Rectal smooth muscle tissue (tissue), 1 donor: ENCODE measurements around the gene TRAFD1.

Source experiments
- H3K27ac ChIP-seq: one replicate; pipeline ENCODE4 v1.7.0; 2013; ENCODE audit warnings: low read depth, low read length, inconsistent platforms
- H3K27me3 ChIP-seq: one replicate; pipeline ENCODE4 v1.7.0; 2013; ENCODE audit warnings: low read length; ENCODE audit not compliant: control insufficient read depth, insufficient read depth
- H3K36me3 ChIP-seq: one replicate; pipeline ENCODE4 v1.7.0; 2013; ENCODE audit warnings: low read length; ENCODE audit not compliant: control insufficient read depth, insufficient read depth
- H3K4me1 ChIP-seq: one replicate; pipeline ENCODE4 v1.7.0; 2013; ENCODE audit warnings: low read length; ENCODE audit not compliant: control insufficient read depth, insufficient read depth
- H3K4me3 ChIP-seq: one replicate; pipeline ENCODE4 v1.7.0; 2013; ENCODE audit warnings: low read length
- H3K9ac ChIP-seq: one replicate; pipeline ENCODE4 v1.7.0; 2013; ENCODE audit warnings: low read length

Gene TRAFD1

DNA sequence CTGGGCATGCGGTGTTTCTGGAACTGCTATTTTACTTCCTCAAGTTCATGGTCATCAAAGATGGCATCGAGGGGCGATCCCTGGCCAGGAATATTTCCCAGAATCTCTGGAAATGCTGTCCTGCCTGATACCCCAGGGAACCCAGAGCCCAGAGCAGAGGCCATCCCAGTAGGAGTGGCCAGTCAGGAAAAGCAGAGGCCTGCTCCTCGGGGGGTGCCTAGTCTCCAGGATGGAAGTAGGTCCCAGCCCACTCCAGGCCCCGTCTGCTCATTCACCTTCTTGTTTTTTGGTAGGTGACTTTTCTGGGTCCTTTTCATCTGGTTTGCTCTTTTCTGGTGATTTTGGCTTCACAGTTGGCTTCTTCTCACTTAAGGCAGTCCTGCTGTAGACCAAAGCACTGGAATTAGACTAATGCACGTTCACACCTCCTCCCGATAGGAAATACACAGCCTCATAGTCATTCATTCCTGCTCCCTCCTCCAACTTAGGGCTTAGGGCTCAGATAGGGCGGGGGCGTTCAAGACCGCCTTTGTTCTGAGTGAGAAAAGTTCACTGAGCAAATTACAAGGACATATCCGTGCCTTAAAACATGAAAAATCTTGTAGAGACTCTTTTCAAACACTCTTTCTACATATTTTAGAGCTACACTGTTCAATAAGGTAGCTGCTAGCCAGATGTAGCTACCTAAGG is 51.1 kb downstream of the TRAFD1 start:
- H3K4me1 ChIP-seq, result no peaks in the 10 kb centered on the region
- peaks cover 44% of the 10 kb centered on the region for H3K36me3 ChIP-seq
- no peak overlapping the region for H3K4me3 ChIP-seq
- H3K9ac ChIP-seq, result no peak overlapping the region
- no peaks in the 10 kb centered on the region for H3K27me3 ChIP-seq
- no peak overlapping the region for H3K27ac ChIP-seq

DNA sequence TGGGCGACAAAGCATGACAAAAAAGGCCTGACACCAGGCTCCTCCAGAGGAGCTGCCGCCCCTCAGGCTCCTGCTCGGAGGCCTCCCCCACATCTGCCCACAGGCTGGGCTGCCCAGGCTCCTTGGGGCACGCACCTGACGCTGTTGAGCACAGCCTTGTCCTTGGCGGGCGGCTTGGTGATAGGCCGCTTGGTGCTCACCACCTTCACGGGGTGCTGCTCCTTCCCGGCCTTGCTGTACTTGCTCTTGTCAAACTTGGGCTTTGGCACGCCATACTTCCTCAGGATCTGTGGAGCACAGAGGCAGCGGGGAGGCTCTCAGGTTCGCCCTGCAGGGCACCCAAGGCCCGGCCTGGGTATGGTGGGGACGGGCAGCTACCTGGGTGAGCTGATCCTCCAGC is 53.4 kb downstream of the TRAFD1 start:
- Histone ChIP-seq H3K27me3 (no peaks in the 10 kb centered on the region), H3K4me3 (no peak overlapping the region), H3K27ac (no peak overlapping the region), H3K4me1 (no peaks in the 10 kb centered on the region), H3K9ac (no peak overlapping the region), H3K36me3 (peaks cover 39% of the 10 kb centered on the region)

DNA sequence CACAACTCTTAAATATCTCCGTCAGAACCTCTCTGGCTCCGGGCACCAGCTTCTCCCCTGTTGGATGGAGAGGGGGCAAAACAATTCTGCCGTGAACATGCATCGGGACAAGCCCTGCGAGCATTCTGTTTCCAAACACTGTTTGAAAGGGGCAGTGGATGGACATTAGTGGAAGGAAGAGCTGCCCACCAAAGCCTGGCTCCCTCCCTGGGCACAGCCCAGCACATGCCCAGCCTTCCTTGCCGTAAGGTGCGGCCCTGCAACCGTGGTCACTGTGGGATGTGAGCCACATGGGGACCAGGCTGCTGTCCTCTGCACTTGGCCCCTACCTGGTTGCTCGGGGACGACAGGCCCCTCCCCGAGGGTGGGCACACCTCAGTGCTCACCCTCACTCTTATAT is 54.0 kb downstream of the TRAFD1 start:
- H3K27ac ChIP-seq, result no peak overlapping the region
- no peaks in the 10 kb centered on the region for H3K4me1 ChIP-seq
- no peak overlapping the region for H3K9ac ChIP-seq
- no peaks in the 10 kb centered on the region for H3K27me3 ChIP-seq
- no peak overlapping the region for H3K4me3 ChIP-seq
- peaks cover 40% of the 10 kb centered on the region for H3K36me3 ChIP-seq

DNA sequence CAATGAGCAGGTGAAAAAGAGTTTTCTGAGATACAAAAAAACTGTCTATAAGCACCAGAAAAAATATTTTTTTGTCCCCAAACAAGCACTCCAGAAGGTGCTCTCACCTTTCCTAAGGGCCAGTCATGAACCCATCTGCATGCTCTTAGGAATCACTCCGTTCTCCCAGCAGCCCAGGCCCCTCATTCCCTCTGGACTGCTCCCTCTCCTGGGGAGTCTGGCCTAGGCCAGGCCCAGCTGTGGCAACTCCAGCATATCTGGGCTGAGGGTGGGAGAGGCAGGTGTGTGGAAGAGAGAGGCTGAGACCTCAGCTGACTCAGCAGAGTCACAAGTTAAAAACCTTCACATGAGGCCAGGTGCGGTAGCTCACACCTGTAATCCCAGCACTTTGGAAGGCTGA is 54.6 kb downstream of the TRAFD1 start:
- Histone ChIP-seq H3K27ac (no peak overlapping the region), H3K27me3 (no peaks in the 10 kb centered on the region), H3K9ac (no peak overlapping the region), H3K4me3 (no peak overlapping the region), H3K4me1 (no peaks in the 10 kb centered on the region), H3K36me3 (peaks cover 43% of the 10 kb centered on the region)

DNA sequence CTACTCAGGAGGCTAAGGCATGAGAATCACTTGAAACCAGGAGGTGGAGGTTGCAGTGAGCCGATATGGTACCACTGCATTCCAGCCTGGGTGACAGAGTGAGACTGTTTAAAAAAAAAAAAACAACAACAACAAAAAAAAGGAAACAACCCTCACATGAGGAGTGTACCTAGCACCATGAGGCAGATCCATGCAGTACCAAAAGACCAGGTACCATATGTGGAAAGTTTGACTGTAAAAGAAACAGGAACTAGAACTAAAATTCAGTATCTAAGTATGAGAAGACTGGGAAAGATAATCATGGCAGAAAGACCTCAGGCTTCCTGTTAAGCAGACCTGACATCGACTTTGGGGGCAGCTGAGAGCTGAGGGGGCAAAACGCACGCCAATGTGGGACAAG is 55.1 kb downstream of the TRAFD1 start:
- Histone ChIP-seq H3K9ac (no peak overlapping the region), H3K27ac (no peak overlapping the region), H3K4me1 (no peaks in the 10 kb centered on the region), H3K27me3 (no peaks in the 10 kb centered on the region), H3K4me3 (no peak overlapping the region), H3K36me3 (peaks cover 38% of the 10 kb centered on the region)

DNA sequence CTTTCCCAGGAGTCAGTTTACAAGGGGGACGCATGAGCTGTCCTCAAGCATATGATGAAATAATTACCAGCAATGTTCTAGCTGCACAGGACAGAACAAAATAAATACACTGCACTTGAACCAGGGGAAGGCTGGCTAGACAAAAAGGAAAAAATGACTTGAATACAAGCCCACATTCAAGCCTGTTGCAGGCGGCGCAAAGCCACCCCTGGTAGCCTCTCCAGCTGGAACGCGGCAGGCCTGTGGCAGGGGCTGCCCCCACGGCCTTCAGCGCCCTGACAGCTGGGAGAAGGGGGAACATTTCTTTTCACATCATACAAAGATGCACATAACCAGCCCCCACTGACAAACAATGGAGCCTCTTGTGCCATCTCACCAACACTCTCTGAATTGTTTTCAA is 57.1 kb downstream of the TRAFD1 start:
- Histone ChIP-seq H3K4me3 (no peak overlapping the region), H3K36me3 (peaks cover 27% of the 10 kb centered on the region), H3K27ac (no peak overlapping the region), H3K9ac (no peak overlapping the region), H3K4me1 (no peaks in the 10 kb centered on the region), H3K27me3 (no peaks in the 10 kb centered on the region)

DNA sequence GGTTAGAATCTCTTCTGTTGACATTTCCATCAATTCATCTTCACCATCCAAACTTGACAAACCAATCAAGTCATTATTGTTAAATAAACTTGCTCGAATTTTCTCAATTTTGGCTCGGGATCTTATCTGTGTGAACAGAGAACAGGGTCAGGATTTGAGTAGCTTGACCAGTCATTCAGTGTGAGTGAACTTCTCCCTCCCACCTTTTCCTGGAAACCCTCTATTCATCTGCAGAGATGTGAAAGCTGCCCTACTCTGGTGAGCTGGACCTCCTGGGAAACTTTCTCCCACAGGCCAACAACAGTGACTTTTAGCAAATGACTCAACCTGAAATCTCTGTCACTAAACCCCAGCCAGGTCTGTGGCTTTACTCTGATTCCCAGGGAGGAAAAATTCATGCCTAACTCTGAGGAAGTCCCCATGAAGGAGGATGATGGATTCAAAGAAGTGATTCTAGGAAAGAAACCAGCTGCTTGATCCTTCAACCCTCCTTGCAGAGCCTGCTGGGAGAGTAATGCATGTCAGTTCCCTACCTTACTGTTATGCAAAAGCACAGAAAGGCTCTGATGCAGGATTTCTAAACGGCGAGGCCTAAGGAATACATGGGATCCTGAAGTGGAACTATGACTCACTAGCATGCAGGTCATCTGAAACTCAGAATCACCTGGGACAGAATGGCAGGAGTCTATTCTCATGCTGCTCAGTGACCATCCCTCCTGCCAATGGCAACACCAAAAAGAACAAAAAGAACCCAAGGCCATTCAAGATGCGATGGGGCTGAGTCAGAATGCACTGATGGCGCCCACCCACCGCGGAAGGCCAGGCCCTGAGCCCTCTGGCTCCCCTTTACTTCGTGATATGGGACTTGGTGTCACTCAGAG is 58.0 kb downstream of the TRAFD1 start:
- H3K9ac ChIP-seq, result no peak overlapping the region
- H3K27ac ChIP-seq, result no peak overlapping the region
- no peaks in the 10 kb centered on the region for H3K4me1 ChIP-seq
- H3K27me3 ChIP-seq, result no peaks in the 10 kb centered on the region
- H3K36me3 ChIP-seq, result peaks cover 23% of the 10 kb centered on the region
- no peak overlapping the region for H3K4me3 ChIP-seq

DNA sequence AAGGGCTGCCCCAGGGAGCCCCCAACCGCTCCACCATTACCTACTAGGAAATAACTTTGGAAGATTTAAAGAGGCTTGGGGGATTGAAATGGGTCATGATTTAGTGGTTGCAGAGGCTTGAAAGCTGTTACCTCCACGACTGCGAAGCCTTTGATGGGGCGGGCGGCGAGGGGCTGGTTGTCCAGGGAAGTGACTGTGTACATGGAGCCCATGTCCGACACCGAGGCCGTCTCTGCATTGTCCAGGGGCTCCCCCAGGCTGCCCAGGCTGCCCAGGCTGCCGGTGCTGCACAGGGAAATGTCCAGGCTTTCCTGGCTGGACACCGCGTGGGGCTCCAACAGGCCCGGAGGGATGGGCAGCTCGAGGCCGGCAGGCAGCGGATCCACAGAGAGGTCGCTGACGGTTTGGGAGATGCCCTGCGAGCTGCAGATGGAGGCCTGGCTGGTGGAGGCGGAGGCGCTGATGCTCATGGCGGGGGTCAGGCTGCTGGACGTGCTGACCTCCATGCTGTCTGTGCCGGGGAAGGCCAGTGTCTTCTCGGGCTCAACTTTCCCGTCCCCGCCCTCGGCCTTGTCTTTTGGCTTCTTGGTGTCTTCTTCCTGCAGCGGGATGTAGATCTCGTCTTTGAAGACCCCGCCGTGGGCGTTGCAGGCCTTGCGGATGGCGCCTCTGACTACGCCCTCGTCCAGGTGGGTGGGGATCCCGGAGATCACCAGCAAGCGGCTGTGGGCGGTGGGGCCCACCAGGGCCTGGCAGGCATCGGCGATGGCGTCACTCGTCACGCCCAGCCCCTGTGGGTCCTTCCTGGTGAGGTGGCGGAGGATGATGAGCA is 58.9 kb downstream of the TRAFD1 start:
- Histone ChIP-seq H3K9ac (no peak overlapping the region), H3K36me3 (peaks cover 20% of the 10 kb centered on the region), H3K4me1 (no peaks in the 10 kb centered on the region), H3K27me3 (no peaks in the 10 kb centered on the region), H3K4me3 (no peak overlapping the region), H3K27ac (no peak overlapping the region)

DNA sequence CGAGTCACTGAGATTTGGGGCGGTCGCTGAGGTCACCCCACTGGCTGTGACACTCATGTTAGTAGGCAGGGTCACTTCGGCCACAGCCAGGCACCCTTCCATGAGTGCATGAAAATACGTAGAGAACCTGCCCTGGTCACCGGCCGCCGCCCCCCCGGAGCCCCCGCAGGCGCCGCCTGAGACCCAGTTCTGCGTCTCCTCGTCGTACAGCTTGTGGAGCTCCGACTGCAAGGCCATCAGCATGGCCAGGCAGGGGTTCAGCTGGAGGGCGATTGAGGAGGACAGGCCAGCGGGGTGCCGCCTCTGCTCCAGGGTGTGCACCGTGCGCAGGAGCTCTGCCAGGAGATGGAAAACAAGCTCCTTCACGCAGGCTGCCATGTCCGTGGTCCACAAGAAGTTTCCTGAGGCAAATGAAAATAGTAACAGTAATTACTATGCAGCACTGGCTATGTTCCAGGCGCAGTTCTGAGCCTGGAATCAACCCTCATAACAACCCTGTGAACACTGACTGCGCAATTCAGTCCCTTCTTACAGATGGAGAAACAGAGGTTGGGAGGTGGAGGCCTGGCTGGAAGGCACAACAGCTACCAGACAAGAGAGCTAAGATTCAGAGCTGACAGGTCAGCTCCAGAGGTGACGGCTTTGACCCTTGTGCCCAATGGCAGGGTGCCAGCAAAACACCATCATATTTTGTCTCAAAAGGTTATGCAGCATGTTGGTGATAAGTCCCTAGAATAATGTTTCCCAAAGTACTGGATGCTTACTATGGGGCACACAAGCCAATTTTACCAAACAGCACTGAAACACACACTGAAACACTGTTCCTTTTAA is 59.9 kb downstream of the TRAFD1 start:
- Histone ChIP-seq H3K27ac (no peak overlapping the region), H3K27me3 (no peaks in the 10 kb centered on the region), H3K4me3 (no peak overlapping the region), H3K36me3 (peaks cover 15% of the 10 kb centered on the region), H3K9ac (no peak overlapping the region), H3K4me1 (no peaks in the 10 kb centered on the region)

DNA sequence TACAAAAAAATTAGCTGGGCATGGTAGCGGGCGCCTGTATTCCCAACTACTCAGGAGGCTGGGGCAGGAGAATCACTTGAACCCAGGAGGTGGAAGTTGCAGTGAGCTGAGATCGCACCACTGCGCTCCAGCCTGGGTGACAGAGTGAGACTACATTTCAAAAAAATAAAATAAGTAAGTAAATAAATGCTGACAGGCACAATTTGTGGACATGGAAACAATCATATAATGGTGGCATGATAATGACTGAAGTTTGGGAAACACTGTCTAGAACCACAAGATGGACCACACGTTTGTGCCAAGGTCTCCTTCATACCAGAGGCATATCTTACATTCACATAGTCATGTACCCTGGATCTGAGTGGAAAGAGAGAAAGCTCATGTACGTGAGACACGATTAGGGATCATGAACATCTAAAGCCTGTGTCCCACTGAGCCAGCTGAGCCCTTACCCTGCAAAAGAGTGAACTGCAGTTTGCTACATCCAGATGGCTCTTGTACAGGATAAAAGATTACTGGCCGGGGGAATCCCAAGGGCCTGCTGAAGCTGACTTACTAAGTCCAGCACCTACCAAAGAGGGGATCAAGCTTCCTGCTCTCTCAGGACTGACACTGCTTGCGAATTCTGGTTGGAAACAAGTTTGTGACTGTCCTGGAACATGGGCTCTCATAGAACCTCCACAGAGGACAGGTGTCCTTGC is 62.9 kb downstream of the TRAFD1 start:
- Histone ChIP-seq H3K36me3 (peaks cover 36% of the 10 kb centered on the region), H3K9ac (no peak overlapping the region), H3K4me3 (no peak overlapping the region), H3K27ac (no peak overlapping the region), H3K27me3 (no peaks in the 10 kb centered on the region), H3K4me1 (no peaks in the 10 kb centered on the region)

DNA sequence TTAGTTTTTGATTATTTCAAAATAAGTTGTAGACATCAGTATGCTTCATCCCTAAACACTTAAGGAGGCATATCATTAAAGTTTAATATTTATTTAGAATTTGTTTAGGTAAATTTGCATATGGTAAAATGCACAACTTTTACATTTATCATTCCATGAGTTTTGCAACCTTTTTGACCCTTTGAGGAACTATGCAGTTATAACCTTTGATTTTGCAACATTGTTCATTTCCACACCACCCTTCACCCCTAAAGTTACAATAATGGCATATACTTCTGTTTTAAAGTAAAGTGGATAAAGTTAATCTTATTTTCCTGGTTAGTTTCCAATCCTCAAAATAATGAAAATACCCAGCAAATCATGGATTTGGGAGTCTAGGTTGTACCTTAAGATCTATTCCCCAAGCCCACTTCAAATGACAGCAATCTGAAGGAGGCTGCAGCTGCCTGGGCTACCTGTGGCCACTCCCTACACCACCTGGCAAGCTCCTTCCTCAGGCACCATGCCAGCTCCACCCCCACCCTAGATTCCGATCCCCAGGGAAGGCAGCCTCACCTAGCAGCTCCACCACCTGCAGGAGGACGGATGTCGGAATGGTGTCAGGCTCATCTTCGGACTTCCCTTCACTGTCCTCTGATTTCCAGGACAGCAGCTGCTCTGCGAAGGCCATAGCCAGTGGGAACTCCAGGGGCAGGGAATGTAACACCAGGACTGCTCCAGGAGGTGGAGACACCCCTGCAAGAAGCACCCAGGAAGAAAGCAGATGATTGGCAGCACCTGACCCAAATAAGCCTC is 65.1 kb downstream of the TRAFD1 start:
- H3K27me3 ChIP-seq, result no peaks in the 10 kb centered on the region
- H3K4me3 ChIP-seq, result no peak overlapping the region
- no peaks in the 10 kb centered on the region for H3K4me1 ChIP-seq
- no peak overlapping the region for H3K9ac ChIP-seq
- H3K27ac ChIP-seq, result no peak overlapping the region
- peaks cover 39% of the 10 kb centered on the region for H3K36me3 ChIP-seq
